GM21528 (cell line): Measurements from ENCODE around the gene RAB8B.

Experiments used
- ATAC-seq: cut with Tn5 transposase; IDR thresholded peaks from one replicate; pipeline ENCODE4 v1.9.1; 2021; ENCODE audit warnings: mild to moderate bottlenecking, moderate library complexity; ENCODE audit not compliant: unreplicated experiment, low FRiP score

The RAB8B gene

DNA sequence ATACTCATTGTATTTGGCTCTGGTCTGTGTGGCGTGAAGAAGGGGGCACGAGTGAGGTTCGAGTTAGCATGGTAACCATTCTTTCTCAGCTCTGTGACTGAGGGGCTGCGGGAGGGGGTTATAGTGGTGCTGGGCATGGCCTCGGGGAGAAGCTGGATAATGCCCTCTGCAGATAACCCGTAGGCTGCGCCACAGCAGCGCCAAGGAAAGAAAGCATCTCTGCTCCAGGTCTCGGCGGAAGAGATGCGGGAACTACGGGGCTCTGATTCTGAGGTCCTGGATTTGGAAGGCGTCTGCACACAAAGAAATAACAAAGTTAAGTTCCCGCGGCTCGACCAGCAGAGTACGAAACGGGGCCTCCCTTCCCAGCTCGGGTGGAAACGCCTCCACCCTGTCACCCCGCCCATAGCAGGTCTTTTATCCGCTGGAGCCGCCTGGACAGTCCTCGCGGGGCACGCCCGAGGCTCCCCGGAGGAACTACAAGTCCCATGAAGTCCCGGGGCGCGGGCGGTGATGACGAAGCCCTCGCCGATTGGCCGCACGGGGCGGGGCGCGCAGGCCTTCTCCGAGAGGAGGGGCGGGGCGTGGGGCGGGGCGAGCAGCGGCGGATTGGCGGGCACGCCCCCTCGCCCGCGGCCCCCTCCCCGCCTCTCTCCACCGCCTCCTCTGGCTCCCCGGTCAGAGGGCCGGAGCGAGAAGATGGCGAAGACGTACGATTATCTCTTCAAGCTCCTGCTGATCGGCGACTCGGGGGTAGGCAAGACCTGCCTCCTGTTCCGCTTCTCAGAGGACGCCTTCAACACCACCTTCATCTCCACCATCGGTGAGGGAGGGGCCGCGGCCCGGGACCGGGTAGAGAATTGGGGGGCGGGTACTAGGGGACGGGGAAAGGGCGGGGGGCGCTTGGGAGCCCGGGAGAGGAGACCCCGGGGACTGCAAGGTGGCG, at the start of gene RAB8B:
TSS of gene RAB8B (plus strand) at position 681 of the 946 bp plus-strand sequence. CDS start at position 700, 19 bp downstream.
- peak; percentile 77 for ATAC-seq

DNA sequence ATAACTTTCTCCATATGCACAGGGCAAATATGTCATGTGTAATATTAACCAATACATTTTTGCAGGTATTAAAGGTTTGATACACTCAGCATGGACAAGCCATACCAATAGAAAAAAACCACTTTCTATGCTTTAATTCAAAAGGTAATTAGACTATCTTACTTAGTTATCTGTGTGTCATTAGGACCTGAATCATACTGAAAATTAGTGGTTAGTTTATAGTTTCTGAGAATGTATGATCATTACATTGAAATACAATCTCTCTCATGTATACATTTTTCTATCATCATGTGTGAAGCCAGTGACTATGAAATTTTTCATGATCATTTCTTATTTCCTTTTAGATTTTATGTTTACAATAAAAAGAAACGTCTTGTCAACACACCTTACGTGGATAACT, 48.5 kb upstream of the RAB8B start:
- no peak for ATAC-seq

- no peak for ATAC-seq
Measured at GRCh38 chr15:63145426-63145825, 44.0 kb upstream of the RAB8B start.

- no peak for ATAC-seq
Measured at GRCh38 chr15:63146684-63147083, 42.7 kb upstream of the RAB8B start.

DNA sequence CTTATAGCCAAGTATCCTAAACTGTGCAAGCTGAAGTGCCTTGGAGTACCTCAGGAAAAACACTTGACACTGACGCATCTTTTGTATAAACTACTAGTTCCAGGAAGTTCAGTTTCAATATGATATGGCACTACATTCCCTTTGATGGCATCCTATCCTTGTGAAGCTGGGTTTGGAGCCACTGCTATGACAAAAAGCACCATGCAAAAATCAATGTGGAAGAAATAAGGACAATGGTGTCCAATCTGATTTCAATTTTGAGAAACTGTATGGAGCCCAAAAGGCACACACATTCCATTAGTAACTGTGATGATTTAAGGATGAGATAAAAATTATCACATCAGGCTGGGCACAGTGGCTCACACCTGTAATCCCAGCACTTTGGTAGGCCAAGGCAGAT, 37.7 kb upstream of the RAB8B start:
- no peak for ATAC-seq

DNA sequence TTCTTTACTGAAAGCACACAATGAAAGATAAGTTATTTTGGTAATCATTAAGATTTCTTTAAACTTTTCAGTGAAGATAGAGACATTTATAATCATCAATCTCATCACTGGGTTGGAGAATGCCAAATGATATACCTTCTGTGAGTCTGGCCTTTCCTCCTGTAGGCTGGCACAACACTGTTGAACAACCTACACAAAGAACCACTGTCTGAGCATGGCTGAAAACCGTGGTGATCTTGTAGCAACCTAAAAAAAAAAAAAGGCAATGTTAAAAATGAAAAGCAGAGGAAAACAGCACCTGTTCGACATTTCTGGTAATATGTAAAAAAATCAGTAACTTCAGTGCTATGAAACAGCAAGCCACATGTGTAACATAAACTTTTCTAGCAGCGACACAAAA, 33.9 kb upstream of the RAB8B start:
- no peak for ATAC-seq

DNA sequence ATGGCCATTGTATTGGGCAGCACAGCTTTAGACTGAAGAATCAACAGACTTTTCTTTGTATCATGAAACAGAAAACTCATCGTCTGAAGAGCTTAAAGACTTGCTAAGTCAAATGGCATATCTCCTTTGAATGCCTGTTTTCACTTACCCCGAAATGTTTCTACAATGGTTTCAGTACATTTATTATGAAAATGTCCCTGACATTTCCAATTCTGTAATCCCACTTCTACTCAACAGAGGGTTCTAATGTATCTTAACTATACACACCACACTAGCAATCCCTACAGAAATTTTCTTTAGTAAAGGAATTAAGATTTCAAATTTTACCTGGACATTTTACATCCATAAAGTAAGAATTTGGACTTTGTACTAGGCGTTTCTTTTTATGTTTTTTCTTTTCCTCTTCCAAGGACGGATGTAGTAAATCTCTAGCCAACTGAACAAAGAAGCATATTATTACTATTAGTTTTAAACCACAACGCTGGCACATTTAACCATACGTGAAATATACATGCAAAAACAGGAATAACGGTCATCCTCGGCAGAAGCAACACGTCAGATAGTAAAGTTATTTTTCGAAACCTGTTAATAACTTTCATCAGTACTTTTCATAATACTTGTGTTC, 33.2 kb upstream of the RAB8B start:
- no peak for ATAC-seq

DNA sequence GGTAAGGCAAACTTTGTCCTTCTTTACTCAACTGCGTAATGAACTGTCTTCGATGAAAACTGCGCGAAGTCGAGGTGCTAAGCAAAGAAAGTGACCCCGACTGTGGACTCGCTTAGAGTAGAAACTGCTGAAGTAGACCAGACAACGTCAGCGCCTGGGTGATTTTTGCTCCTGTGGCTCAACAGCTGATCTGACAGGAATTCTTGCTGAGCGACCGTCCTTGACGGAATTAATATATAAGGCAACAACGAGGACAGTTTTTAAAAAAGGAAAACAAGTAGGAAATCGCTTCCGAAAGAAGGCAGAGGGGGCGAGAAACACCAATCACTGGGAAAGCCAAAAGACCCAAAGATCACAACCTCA, 32.7 kb upstream of the RAB8B start:
- ATAC-seq: no peak

DNA sequence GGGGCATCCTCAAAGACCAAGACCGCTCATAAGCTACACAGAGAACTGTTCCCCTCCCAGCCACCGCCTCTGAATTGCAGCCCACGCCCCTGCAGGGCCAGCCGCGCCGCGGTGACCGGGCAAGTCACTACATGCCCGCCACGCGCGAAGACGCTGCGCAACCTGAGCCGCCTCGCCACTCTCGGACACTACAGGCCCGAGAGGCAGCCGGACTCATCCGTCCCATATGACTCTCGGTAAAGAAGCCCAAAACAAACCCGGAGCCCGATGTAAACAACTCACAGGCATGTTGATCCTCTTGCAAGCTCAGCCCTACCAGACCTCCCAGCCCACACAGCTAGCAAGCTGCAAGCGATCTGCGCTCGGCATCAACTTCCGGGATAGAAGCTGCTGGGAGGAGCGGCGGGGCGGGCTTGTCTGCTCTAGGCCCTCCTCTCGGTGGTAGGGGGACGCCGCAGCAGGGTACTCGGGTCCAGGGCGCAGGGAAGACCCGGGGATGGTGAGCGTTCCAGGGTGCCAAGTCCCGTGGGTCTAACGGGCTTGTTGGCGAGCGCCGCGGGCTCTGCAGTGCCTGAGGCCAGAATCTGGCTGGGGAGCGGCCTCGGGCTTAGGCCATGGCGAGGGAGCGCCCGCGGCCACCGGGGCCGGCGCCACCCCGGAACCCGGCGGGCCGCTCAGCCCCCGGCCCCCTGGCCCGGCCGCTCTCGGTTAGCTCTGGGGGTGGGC, 32.1 kb upstream of the RAB8B start, which contains the start of gene RPS27L:
TSS of gene RPS27L (minus strand) at position 360 of the 726 bp plus-strand sequence. CDS start at position 288, 72 bp downstream.
- peak; percentile 97 for ATAC-seq

DNA sequence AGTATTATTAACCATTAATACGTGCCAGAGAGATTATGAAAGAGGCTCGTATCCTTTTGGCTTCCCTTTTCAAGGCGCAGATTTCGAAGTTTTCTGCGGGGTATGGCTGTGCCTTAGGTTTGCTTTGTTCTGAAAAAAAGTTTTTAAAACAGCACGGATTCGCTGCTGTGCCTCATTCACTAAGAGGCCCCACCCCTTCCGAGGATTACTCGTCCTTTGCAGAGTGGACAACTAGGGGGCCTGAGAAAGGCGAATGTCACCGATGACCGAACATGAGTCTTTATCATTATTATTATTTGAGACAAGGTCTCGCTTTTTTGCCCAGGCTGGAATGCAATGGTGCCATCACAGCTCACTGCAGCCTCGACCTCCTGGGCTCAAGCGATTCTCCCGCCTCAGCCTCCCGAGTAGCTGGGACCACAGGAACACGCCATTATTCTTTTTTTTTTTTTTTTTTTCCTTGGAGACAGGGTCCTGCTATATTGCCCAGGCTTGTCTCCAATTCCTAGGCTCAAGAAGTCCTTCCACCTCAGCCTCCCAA, 31.4 kb upstream of the RAB8B start:
- peak; percentile 18 for ATAC-seq

- no peak for ATAC-seq
Measured at GRCh38 chr15:63160638-63161037, 28.8 kb upstream of the RAB8B start.

GRCh38 chr15:63163217-63163616, 26.2 kb upstream of the RAB8B start:
- no peak for ATAC-seq

GRCh38 chr15:63165166-63165859, 24.1 kb upstream of the RAB8B start:
- ATAC-seq: no peak

- no peak for ATAC-seq
Measured at GRCh38 chr15:63166219-63166618, 23.2 kb upstream of the RAB8B start.

GRCh38 chr15:63169788-63170187, 19.6 kb upstream of the RAB8B start:
- no peak for ATAC-seq

DNA sequence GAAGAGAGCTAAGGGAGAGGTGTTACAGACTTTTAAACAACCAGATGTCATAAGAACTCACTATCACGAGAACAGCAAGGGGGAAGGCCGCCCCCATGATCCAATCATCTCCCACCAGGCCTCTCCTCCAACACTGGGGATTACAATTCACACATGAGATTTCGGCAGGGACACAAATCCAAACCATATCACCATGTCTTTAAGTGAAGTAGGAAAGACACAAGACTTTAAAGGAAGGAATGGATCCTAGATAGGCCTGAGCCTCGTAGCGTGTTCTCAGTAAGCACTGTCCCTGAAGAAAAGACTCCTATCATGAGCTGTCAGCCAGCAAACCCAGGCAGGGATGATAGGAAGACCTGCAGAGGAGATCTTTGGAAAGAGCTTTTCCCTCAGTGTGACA, 17.0 kb upstream of the RAB8B start:
- ATAC-seq: no peak

GRCh38 chr15:63172851-63173451, 16.5 kb upstream of the RAB8B start:
- ATAC-seq: no peak

GRCh38 chr15:63176302-63176701, 13.1 kb upstream of the RAB8B start:
- no peak for ATAC-seq

DNA sequence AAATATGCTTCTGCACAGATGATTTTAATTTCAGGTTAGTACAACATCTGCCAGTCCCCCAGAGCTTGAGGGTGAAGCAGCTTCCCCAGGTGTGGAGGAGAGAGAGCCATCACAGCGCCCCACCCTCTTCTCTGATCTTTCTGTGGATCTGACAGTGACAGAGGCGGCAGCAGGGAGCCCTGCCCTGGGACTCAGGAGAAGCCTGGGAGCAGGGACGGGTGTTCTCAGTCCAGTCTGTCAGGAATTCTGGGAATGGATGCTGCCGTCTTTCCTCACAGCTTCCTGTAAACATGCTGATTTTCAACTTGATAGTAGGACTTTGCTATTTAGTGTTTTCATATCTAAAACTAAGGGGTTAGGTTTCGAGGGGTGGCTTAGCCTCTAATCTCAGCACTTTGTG, 11.4 kb upstream of the RAB8B start:
- ATAC-seq: no peak

GRCh38 chr15:63180746-63181145, 8.7 kb upstream of the RAB8B start:
- ATAC-seq: no peak
